GM04504 (cell line): ENCODE data around the gene KRT34.
"Not testable (repeated sequence)": the region's sequence is repeated elsewhere in the genome, so short reads cannot be mapped to it uniquely, and the experiment has no call there.

Experiments
- DNase-seq: peaks from one replicate; pipeline ENCODE4 v3.0.0-alpha.2; 2012; ENCODE audit warnings: low read depth

The KRT34 gene

DNA sequence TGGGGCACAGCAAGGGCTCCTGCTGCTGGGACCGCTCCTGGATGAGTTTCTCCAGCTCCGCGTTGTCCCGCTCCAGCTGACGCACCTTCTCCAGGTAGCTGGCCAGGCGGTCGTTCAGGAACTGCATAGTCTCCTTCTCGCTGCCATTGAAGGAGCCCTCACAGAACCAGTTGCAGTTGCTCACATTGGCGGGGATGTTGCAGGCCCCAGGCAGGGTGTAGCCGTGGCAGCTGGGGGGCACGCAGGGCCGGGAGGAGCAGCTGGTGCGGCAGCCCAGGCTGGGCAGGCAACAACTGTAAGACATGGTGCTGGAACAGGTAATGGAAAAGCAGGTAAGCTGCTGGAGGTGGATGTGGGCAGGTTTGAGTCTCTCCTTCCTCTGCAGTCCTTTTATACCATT lies at the start of gene KRT34:
Gene KRT34 (minus strand): TSS at position 364 of the 400 bp plus-strand sequence. CDS start 60 bp downstream, at position 304.
- not testable (repeated sequence) for DNase-seq

DNA sequence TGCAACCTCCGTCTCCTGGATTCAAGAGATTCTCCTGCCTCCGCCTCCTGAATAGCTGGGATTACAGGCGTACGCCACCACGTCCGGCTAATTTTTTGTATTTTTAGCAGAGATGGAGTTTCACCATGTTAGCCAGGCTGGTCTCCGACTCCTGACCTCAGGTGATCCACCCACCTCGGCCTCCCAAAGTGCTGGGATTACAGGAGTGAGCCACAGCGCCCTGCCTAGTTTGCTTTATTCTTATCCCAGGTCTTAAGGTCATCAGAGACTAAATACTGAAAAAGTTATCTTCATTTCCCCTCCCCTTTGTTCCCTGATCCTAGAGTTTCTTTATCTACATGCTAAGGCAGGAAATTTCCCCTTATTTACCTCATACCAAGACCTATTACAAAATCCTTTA lies 48.3 kb upstream of the KRT34 start:
- not testable (repeated sequence) for DNase-seq

GRCh38 chr17:41429667-41430066 lies 47.6 kb upstream of the KRT34 start:
- no peak for DNase-seq

GRCh38 chr17:41428591-41429291 lies 46.6 kb upstream of the KRT34 start:
- no peak for DNase-seq

DNA sequence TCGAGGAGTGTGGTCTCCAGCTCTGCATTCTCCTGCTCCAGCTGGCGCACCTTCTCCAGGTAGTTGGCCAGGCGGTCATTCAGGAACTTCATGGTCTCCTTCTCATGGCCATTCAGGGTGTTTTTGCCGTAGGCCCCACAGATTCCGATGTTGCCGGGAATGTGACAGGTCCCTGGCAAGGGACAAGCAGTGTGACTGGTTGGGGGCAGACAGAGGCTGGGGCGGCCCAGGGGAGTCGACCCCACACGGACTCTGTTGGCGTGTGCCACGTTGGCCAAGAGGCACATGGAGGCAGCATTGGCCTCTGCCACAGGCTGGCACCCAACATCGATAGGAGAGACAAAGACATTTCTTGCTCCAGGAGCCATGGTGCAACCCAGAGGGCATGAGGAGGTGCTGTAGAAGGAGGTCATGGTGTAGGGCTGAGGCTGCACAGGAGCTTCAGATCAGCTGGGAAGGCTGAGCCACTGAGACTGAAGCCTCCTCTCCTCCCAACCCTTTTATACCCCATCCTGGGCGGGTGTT lies 42.1 kb upstream of the KRT34 start, which contains the start of gene KRT37:
Gene KRT37 (minus strand): TSS at position 475 of the 525 bp plus-strand sequence. CDS start 62 bp downstream, at position 413.
- DNase-seq = no peak

DNA sequence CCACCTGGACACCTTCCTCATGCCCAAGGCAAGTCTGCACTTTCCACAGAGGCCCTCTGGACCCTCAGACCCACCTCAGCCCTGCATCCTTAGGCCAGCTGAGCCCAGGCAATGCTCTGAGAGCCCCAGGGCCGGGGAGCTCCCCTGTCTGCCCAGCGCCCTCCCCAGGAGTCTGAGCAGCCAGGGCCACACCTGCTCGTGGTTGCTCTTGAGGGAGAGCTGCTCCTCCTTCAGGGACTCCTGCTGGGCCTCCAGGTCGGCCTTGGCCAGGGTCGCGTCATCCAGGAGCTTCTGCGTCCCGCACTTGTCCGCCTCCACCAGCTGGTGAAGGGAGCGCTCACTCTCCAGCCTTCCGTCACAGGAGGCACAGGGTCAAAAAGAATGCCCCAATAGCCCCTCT lies 40.5 kb upstream of the KRT34 start:
- DNase-seq = not testable (repeated sequence)

DNA sequence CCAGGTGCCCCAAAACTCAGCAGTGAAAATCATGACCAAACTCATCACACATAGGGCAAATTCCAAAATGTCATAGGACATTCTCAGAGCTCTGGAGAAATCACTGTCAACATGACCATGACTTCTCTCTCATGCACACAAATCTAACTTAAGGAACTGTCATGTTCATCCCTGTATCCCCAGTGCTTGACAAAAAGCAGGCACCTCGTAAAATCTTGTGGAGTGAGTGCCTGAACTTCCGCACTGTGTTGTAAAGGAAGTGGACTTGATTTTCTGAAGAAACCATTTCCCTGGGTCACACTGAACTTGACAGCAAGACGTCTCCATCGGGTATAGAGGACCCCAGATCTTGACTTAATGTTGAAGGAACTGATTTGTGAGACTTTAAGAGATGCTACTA lies 39.5 kb upstream of the KRT34 start:
- DNase-seq = no peak

DNA sequence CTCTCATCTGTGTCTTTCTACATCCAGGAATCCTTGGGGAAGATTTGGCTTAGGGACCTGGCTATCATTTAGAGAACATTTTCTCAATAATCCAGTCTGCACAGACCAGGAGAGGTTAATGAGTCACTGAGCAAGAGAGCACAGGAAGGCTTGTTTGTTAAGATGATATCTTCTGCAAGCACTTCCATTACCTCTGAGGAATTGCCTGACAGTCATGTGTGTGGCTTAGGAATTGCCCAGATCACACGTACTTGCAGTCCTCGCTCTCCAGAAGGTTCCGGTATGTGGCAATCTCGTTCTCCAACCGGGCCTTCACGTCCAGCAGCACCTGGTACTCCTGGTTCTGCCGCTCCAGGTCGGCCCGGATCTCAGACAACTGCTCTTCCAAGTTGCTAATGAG lies 39.0 kb upstream of the KRT34 start:
- DNase-seq = no peak

DNA sequence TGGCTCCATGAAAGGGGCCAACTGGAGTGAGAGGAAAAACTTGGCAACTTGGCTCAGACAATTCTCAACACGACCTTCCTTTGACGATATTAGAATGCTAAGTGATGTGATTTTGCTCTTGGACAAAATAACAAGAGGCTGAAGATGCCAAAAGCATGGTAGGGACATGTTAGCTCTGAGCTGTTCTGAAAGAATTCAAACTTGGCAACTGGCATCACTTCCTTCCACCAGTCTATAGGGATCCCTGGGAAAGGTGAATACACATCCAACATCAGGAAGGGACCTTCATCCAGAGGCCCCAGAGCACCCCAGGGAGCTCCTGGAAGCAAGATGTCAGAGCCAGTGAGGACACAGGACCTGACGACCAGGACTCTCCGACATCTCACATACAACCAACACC lies 38.0 kb upstream of the KRT34 start:
- DNase-seq = no peak

- no peak for DNase-seq
These were observed 37.6 kb upstream of the KRT34 start for GRCh38 chr17:41419716-41420115.

DNA sequence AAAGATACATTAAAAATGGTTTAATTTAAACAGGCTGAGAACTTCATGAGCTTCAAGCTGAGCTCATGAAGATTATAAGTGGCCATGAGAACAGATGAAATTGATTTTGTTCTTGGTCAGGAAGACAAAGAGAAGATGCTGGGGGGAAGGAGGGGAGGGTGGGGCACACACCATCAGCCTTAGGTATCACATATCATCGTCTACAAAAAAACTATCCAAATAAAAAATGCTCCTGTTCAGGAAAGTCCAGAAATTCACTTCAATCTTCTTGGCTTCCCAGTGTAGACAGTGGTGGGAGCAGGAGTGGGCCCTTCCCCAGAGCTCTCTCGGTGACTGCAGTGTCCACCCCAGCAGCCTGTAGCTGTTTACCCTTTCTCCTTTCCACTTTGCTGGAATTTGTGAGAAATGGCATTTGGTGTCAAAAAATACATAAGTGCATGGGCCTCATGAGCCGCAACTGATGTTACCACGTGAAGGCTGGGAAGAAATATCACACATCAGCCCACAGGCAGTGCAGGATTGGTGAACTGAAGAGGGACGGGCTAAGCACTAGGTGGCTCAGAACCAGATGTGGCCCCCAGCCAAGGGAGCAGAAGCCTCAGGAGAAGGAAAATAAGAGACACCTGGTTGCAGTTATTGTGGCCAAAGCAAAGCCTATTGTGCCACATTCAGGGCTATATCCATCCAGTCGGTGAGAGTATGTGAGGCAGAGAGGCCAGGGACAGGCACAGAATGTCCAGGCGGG lies 36.2 kb upstream of the KRT34 start:
- no peak for DNase-seq

DNA sequence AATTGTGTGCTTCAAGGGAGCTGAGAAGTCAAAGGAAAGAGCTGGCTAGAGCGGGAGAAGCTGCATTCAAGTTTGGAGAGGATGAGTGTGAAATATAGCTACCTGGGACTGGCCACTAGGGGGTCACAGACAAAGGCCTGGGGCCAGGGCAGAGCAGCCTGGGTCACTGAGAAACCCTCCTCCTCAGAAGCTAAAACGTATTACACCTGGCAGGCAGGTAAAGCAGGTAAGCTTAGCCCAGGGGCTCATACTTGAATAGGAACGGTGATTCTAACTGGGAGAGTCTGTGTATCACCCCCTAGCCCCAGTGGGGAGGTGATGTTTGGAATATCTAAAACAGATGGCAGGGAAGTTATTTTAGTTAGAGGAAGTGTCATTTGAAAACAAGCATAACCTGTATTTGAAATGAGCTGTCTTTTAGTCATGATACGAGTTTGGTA lies 35.5 kb upstream of the KRT34 start:
- no peak for DNase-seq

GRCh38 chr17:41417127-41417526 lies 35.0 kb upstream of the KRT34 start:
- no peak for DNase-seq

DNA sequence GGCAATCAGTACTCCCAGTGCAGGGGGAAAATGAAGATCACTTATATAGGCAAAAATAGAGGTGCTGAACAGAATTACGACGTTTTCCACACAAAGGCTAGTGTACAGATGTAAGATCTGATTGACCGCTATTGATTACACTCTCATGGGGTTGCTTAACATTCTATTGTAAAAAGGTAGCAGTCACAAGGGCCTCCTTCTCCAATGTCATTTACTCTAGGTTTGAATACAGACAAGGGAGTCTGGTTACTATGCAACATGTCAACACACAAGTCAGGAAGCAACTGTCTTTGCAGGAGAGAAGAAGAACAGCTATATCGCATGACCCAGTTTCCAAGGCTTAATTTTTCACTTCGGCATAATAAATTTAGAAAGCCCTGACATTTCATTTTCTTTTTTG lies 34.4 kb upstream of the KRT34 start:
- no peak for DNase-seq

DNA sequence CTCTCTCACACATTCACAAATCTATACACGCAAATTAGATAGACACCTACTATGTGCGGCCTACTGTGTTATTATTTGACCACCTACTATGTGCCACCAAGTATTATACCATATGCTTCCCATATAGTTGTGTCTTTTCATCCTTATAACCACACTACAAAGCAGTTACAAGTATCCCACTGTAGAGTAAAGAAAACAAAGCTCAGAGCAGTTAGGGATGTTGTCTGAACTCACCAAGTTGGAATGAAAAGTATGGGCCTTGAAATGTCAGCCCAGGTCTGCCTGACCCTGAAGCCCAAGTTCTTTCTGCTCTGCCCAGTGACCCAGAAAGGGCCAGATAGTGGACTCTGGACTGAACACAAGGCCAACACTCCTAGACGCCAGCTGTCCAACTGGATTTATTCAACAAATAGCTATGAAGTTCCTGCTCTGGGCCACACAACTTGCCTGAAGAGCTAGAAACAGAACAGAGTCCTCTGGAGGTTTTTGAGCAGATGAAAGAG lies 33.8 kb upstream of the KRT34 start:
- peak; percentile 36 for DNase-seq

DNA sequence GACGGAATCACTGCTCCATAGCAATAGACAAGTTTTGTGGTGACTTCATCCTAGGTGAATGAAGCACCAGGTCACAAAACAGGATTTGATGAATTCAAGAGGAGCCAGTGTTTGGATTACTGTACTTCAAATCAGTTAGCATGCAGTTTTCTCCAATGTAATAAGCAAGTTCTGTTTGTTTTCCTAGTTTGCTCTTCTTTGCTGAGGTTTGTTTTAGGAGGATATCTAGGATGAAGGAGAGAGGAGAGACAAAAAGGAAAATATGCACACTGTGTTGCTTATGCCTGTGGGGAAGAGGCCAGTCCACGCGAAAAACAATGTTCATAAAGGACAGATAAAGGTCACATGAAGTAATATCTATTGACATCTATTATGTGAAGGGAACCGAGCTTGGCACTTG lies 33.3 kb upstream of the KRT34 start:
- DNase-seq = no peak

GRCh38 chr17:41413982-41414381 lies 31.9 kb upstream of the KRT34 start:
- no peak for DNase-seq

- DNase-seq = no peak
These were observed 31.3 kb upstream of the KRT34 start for GRCh38 chr17:41413353-41413957.

GRCh38 chr17:41411072-41411840 lies 29.1 kb upstream of the KRT34 start:
- DNase-seq = no peak

- DNase-seq = no peak
These were observed 25.1 kb upstream of the KRT34 start for GRCh38 chr17:41407226-41407625.

GRCh38 chr17:41406205-41406604 lies 24.1 kb upstream of the KRT34 start:
- no peak for DNase-seq
